Keratinocyte (primary cell): ENCODE results near the gene TUBB2A.
"Not testable (repeated sequence)": the region's sequence is repeated elsewhere in the genome, so short reads cannot be mapped to it uniquely, and the experiment has no call there.

Experiments
- CTCF ChIP-seq, 3 experiments: IDR thresholded peaks in 1 of 3; conservative IDR thresholded peaks in 1 of 3; optimal IDR thresholded peaks in 1 of 3; 2 replicates in 2 of 3; 3 replicates in 1 of 3; pipeline versions ENCODE3 to v1.5.1; 2011; ENCODE audit warnings: low read length in 3 of 3, mild to moderate bottlenecking in 3 of 3, moderate library complexity in 2 of 3, control low read depth in 1 of 3, inconsistent platforms in 1 of 3; ENCODE audit not compliant: insufficient read depth in 2 of 3; ENCODE audit errors: extremely low read depth in 1 of 3
- EZH2 ChIP-seq: IDR thresholded peaks from one replicate; pipeline ENCODE4 v1.6.1; 2012; ENCODE audit warnings: inconsistent platforms, mild to moderate bottlenecking, low read length, moderate library complexity

GRCh38 chr6:3171313-3172175, 14.2 kb upstream of the TUBB2A start:
- not testable (repeated sequence) for TF ChIP-seq CTCF (optimal IDR thresholded peaks at IDR 0.05 in 1 of 3, IDR thresholded peaks at IDR 0.05 in 1 of 3, conservative IDR thresholded peaks at IDR 0.05 in 1 of 3; ENCODE audit: extremely low read depth in 1 of 3, insufficient read depth in 2 of 3, low read length in 3 of 3); EZH2
